IgD-negative memory B cell (primary cell): Measurements from ENCODE around the gene TMEM44. TPM values are rescaled to one million over a fixed set of nuclear protein-coding genes. Genes with fewer than 3 reads are reported as not detected.
"Not testable (repeated sequence)": the region's sequence is repeated elsewhere in the genome, so short reads cannot be mapped to it uniquely, and the experiment has no call there.

Source experiments
- H3K27ac Mint-ChIP-seq, 3 donors: one replicate each; pipeline ENCODE4 v1.8.0; 2020 to 2022; ENCODE audit warnings: mild to moderate bottlenecking in 3 of 3, mixed read lengths in 3 of 3, moderate library complexity in 1 of 3
- H3K27me3 Mint-ChIP-seq: one replicate; pipeline ENCODE4 v1.8.0; 2021; ENCODE audit warnings: mixed read lengths
- H3K36me3 Mint-ChIP-seq: one replicate; pipeline ENCODE4 v1.8.0; 2020; ENCODE audit warnings: mild to moderate bottlenecking, mixed read lengths
- H3K4me1 Mint-ChIP-seq, 3 donors: one replicate each; pipeline ENCODE4 v1.8.0; 2020 to 2022; ENCODE audit warnings: mixed read lengths in 3 of 3, mild to moderate bottlenecking in 1 of 3
- H3K4me3 Mint-ChIP-seq, 4 donors: one replicate each; pipeline ENCODE4 v1.8.0; 2020 to 2022; ENCODE audit warnings: mild to moderate bottlenecking in 4 of 4, mixed read lengths in 4 of 4, moderate library complexity in 3 of 4
- H3K9me3 Mint-ChIP-seq, 3 donors: one replicate each; pipeline ENCODE4 v1.8.0; 2020 to 2021; ENCODE audit warnings: mixed read lengths in 3 of 3, mild to moderate bottlenecking in 1 of 3
- polyA plus RNA-seq: library from polyadenylated mRNA; unstranded; fragments of 300-500 nt; fragmentation: Illumina TruSeq; gene quantifications from one replicate; pipeline ENCODE4 v1.2.3, GENCODE V29; 2021

The TMEM44 gene
- polyA plus RNA-seq, 1 donor from 2014 or later = 2.2 TPM

DNA sequence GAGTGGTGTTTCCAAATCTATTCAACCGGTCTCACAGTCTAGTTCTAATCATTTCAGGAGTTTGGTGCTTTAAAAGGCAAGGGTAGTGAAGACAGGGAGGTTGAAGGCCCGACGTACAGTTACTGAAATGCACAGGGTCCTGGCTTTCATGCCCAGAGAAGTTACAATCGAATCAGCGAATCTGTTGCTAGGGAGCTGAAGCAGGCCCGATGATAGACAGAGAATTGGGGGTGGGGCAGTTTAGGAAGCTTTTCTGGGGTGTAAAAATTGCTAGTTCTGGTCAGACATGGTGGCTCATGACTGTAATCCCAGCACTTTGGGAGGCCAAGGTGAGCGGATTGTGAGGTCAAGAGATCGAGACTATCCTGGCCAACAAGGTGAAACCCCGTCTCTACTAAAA lies 83.4 kb downstream of the TMEM44 start:
- H3K27me3 Mint-ChIP-seq = peaks cover 8% of the 10 kb centered on the region
- H3K36me3 Mint-ChIP-seq = no peaks in the 10 kb centered on the region
- peaks cover 0 to 2% (median 0%) of the 10 kb centered on the region in 3 donors for H3K4me1 Mint-ChIP-seq

DNA sequence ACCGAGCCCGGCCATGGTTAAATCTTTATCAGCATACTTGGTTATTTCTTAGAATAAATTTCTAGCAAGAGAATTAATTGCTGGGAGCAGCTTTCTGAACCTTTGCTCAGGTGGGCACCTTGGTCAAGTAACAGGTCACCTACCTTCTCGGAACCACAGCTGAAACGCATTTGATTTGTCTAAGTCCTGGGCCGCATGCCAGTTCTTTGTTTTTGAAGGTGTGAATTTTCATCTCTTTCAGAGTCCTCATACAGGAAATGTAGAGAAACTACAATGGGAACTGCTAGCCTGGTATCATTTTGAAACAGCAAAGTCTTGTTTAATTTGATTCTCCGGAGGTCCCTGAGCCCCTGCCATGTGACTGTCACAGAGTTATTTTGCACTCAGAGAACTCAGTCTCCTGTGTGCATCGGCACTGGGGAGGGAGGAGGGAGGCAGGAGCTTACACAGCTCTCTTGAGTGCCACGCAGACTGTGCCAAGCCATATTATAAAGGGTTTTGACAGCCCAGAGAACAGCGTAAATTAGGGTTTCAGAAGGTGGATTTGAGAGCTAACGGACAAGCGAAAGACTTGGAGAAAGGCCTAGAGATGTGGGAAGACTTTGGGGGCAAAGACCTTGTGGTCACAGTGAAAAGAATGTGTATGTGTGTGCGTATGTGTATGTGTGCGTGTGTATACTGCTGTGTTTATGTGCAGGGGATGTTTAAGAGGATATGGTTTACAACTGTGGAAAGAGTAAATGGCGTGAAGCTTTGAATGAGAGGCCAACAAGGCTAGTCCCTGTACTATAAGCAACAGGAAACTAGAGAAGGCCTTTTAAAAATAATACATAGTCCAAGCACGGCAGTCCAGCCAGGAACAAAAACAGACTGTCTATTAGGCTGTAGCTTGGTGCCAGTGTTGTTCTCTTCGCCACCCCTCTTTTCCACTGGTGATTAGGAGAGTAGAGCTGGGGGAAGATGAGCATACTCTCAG lies 84.6 kb downstream of the TMEM44 start:
- no peak overlapping the region for H3K4me3 Mint-ChIP-seq
- no peaks in the 10 kb centered on the region for H3K36me3 Mint-ChIP-seq
- H3K27me3 Mint-ChIP-seq = peaks cover 8% of the 10 kb centered on the region
- H3K4me1 Mint-ChIP-seq = peaks cover 0 to 1% (median 0%) of the 10 kb centered on the region in 3 donors
- peaks cover 4 to 8% (median 5%) of the 10 kb centered on the region in 3 donors for H3K9me3 Mint-ChIP-seq
- H3K27ac Mint-ChIP-seq = no peak overlapping the region

More for the DNA sequence above, 83.4 kb downstream of the TMEM44 start:
- no peak overlapping the region for H3K4me3 Mint-ChIP-seq
- peaks cover under 1 to 8% (median 5%) of the 10 kb centered on the region in 3 donors for H3K9me3 Mint-ChIP-seq
- H3K27ac Mint-ChIP-seq = no peak overlapping the region

DNA sequence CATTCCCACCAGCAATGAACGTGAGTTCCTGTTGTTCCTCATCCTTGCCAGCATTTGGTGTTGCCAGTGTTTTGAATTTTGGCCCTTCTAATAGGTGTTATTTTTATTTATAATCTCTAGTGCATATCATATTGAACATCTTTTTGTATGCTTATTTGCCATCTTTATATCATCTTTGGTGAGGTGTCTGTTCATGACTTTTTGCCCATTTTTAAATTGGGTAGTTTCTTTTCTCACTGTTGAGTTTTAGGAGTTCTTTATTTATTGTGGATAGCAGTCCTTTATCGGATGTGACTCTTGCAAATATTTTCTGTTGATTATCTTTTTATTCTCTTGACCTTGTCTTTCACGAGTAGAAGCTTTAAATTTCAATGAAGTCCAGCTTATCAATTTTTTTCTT lies 86.2 kb downstream of the TMEM44 start:
- H3K4me1 Mint-ChIP-seq = peaks cover 0 to 1% (median 0%) of the 10 kb centered on the region in 3 donors
- H3K27ac Mint-ChIP-seq = no peak overlapping the region
- H3K4me3 Mint-ChIP-seq = no peak overlapping the region
- H3K27me3 Mint-ChIP-seq = peaks cover 8% of the 10 kb centered on the region
- peaks cover 4 to 8% (median 5%) of the 10 kb centered on the region in 3 donors for H3K9me3 Mint-ChIP-seq
- no peaks in the 10 kb centered on the region for H3K36me3 Mint-ChIP-seq

DNA sequence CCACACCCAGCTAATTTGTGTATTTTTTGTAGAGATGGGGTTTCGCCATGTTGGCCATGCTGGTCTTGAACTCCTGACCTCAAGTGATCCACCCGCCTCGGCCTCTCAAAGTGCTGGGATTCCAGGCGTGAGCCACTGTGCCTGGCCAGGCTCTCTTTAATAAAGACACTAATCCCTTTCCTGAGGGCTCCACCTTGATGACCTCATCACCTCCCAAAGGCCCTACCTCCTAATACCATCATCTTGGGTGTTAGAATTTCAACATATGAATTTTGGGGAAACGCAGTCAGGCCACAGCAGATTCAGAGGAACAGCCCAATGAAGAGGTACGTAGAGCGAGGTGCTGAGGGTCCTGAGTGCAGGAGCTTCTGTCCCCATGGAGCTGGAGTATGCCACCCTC lies 87.7 kb downstream of the TMEM44 start:
- H3K27me3 Mint-ChIP-seq, H3K4me1 Mint-ChIP-seq, H3K9me3 Mint-ChIP-seq, H3K4me3 Mint-ChIP-seq, H3K36me3 Mint-ChIP-seq, H3K27ac Mint-ChIP-seq: not testable (repeated sequence)

DNA sequence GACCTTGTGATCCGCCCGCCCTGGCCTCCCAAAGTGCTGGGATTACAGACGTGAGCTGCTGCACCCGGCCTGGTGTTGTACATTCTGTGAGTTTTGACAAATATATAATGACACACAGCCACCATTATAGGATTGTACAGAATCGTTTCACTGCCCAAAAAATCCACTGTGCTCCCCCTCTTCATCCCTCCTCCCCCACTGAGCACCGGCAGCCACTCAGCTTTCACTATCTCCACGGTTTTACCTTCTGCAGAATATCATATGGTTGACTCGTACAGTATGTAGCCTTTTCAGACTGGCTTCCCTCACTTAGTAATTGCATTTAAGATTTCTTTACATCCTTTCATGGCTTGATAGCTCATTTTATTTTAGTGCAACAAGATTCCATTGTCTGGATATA lies 89.7 kb downstream of the TMEM44 start:
- Mint-ChIP-seq H3K9me3 (peaks cover 5 to 8% (median 6%) of the 10 kb centered on the region in 3 donors), H3K4me1 (peaks cover 0 to 1% (median 0%) of the 10 kb centered on the region in 3 donors), H3K36me3 (no peaks in the 10 kb centered on the region), H3K4me3 (no peak overlapping the region), H3K27me3 (peaks cover 4% of the 10 kb centered on the region), H3K27ac (no peak overlapping the region)

DNA sequence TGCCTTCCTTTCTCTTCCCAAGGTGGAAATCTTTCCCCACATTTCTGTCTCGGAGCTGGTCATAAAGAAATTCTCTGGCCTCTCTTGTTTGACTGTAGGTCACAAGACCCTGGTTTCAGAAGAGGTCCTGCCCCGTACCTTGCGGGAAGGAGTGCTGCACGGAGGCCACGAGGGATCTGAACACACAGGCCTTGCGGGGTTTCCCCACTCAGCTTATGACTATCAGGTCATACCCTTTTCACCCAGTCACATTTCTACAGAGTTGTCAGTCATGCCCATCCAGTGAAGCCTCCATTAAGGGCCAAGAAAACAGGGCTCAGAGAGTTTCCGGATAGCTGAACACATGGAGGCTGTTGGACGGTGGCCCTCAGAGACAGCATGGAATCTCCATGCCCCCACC lies 91.7 kb downstream of the TMEM44 start:
- H3K9me3 Mint-ChIP-seq = peaks cover 0 to 6% (median 1%) of the 10 kb centered on the region in 3 donors
- no peaks in the 10 kb centered on the region for H3K27me3 Mint-ChIP-seq
- no peak overlapping the region for H3K27ac Mint-ChIP-seq
- no peaks in the 10 kb centered on the region for H3K36me3 Mint-ChIP-seq
- H3K4me1 Mint-ChIP-seq = peaks cover 0 to 1% (median 0%) of the 10 kb centered on the region in 3 donors
- H3K4me3 Mint-ChIP-seq = no peak overlapping the region

DNA sequence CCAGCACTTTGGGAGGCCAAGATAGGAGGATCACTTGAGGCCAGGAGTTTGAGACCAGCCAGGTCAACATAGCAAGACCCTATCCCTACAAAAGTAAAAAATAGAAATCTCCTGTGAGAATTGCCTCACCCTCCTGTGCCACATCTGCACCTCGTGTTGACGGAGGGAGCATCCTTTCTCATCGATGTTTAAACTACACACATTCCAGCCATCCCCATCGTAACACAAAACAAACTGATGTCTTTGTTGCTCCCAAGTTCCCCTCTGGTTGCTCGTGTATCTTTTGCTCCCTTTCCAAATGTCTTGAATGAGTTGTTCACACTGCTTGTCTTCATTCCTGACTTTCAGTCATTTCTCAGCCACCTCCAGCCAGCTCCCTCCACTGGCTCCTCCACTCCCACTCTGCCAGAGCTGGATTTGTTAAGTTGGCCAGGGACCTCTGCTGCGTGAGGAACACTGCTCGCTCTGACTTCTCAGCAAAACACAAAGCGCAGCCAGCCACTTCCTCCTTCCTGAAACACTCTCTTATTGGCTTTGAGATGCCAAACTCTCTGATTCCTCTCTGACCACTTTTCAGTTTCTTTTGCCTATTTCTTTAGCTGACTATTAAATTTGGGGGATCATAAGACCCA lies 92.8 kb downstream of the TMEM44 start:
- H3K36me3 Mint-ChIP-seq = no peaks in the 10 kb centered on the region
- peaks cover 0 to 1% (median 0%) of the 10 kb centered on the region in 3 donors for H3K4me1 Mint-ChIP-seq
- peaks cover 0 to 6% (median 0%) of the 10 kb centered on the region in 3 donors for H3K9me3 Mint-ChIP-seq
- no peak overlapping the region for H3K27ac Mint-ChIP-seq
- peak overlapping the region in 1 of 4 donors; percentile 29 for H3K4me3 Mint-ChIP-seq
- H3K27me3 Mint-ChIP-seq = peaks cover 2% of the 10 kb centered on the region

DNA sequence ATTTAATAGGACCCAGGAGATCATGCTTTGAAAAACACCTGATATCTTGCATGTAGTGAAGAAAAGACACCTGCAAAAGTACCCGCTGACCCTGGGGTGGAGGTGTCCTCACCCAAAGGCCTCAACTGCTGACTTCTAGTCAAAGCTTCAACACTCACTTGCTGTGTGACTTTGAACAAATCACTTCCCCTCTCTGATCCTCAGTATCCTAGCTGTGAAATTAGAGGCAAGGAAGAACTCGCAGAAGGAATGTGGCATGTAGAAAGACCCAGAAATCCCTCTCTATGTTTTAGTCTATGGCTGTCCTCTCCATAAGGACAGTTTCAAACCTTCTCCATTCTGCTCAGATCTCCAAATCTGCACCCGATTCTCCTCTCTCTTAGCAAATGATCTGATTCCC lies 93.7 kb downstream of the TMEM44 start:
- no peak overlapping the region for H3K27ac Mint-ChIP-seq

DNA sequence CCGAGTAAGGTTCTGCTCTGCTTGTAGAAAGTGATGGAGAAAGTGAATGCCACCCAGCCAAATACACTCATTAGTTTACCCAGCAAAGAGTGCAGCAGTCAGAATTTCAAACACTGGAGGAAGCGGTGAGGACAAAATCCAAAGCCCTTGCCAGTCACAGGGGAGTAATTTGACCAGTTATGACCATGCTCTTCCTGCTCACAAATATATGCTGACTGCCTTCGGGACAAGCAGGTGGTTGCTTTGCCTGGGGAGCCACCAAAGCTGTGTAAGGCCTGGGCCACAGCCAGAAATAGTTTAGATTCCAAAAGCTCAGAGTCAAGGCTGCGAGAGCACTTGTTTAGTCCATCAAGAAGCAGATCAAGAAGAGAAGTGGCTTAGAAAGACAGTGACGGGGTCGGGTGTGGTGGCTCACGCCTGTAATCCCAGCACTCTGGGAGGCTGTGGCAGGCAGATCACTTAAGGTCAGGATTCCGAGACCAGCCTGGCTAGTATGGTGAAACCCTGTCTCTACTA lies 95.4 kb downstream of the TMEM44 start:
- peaks cover 7% of the 10 kb centered on the region for H3K36me3 Mint-ChIP-seq
- peaks cover 0 to 9% (median 6%) of the 10 kb centered on the region in 3 donors for H3K9me3 Mint-ChIP-seq
- H3K4me3 Mint-ChIP-seq = no peak overlapping the region
- peaks cover 5% of the 10 kb centered on the region for H3K27me3 Mint-ChIP-seq
- no peaks in the 10 kb centered on the region for H3K4me1 Mint-ChIP-seq
- H3K27ac Mint-ChIP-seq = no peak overlapping the region

More for the DNA sequence above, 93.7 kb downstream of the TMEM44 start:
- peaks cover 2% of the 10 kb centered on the region for H3K27me3 Mint-ChIP-seq
- H3K4me1 Mint-ChIP-seq = peaks cover 0 to under 1% (median 0%) of the 10 kb centered on the region in 3 donors
- H3K9me3 Mint-ChIP-seq = peaks cover 0 to 6% (median 2%) of the 10 kb centered on the region in 3 donors
- no peak overlapping the region for H3K4me3 Mint-ChIP-seq
- H3K36me3 Mint-ChIP-seq = peaks cover 4% of the 10 kb centered on the region

Other genes with a start within 250 kb of the TMEM44 start
- gene GP5, start 234.2 kb downstream of the TMEM44 start, polyA plus RNA-seq = 0.05 TPM
- gene ATP13A3, start 146.4 kb downstream of the TMEM44 start, polyA plus RNA-seq = 4.2 TPM
- gene LSG1, start 38.8 kb upstream of the TMEM44 start, polyA plus RNA-seq = 35.5 TPM
- 33.1 TPM for gene FAM43A, start 52.5 kb upstream of the TMEM44 start, polyA plus RNA-seq